SK-N-SH treated with all-trans-retinoic acid at 6 μM for 48 hours (cell line): ENCODE data around the gene TRIM17.

Experiments used
- ATAC-seq: fragments of 200-7000 bp; cut with Tn5 transposase; 3 replicates; pipeline ENCODE4 v1.9.1; 2020; ENCODE audit warnings: mild to moderate bottlenecking, moderate library complexity
- ARNTL ChIP-seq: fragments of 450-650 bp; formaldehyde crosslinking; IDR thresholded peaks from 2 replicates; pipeline ENCODE4 v1.5.0; 2020; ENCODE audit warnings: low read depth, mild to moderate bottlenecking, moderate library complexity, borderline replicate concordance
- BACH2 ChIP-seq: fragments of 250-450 bp; sonication (Bioruptor Pico); IDR thresholded peaks from 2 replicates; pipeline ENCODE4 v1.9.0; 2021; ENCODE audit warnings: mild to moderate bottlenecking, borderline replicate concordance
- CREB5 ChIP-seq: fragments of 250-450 bp; sonication (Bioruptor Pico); IDR thresholded peaks from 2 replicates; pipeline ENCODE4 v1.5.1; 2020; ENCODE audit warnings: low read depth, mild to moderate bottlenecking, moderate library complexity
- CSDC2 ChIP-seq: fragments of 250-450 bp; sonication (Bioruptor Pico); IDR thresholded peaks from 2 replicates; pipeline ENCODE4 v1.5.0; 2020; ENCODE audit warnings: mild to moderate bottlenecking, moderate library complexity
- CSRNP3 ChIP-seq: fragments of 250-450 bp; sonication (Bioruptor Pico); IDR thresholded peaks from 2 replicates; pipeline ENCODE4 v1.5.1; 2021; ENCODE audit warnings: mild to moderate bottlenecking, moderate library complexity
- ESRRG ChIP-seq: fragments of 250-450 bp; sonication (Bioruptor Pico); IDR thresholded peaks from 2 replicates; pipeline ENCODE4 v1.6.1; 2021; ENCODE audit warnings: mild to moderate bottlenecking
- GLIS3 ChIP-seq: fragments of 250-450 bp; sonication (Bioruptor Pico); IDR thresholded peaks from 2 replicates; pipeline ENCODE4 v1.5.0; 2020; ENCODE audit warnings: mild to moderate bottlenecking, moderate library complexity
- ISL1 ChIP-seq: fragments of 250-450 bp; sonication (Bioruptor Pico); IDR thresholded peaks from 2 replicates; pipeline ENCODE4 v2.1.2; 2022; ENCODE audit warnings: mild to moderate bottlenecking, moderate library complexity
- OSR1 ChIP-seq: fragments of 250-450 bp; sonication (Bioruptor Pico); IDR thresholded peaks from 2 replicates; pipeline ENCODE4 v1.8.0; 2022; ENCODE audit warnings: moderate library complexity, mild to moderate bottlenecking, inconsistent platforms
- POU6F1 ChIP-seq: fragments of 250-450 bp; sonication (Bioruptor Pico); IDR thresholded peaks from 2 replicates; pipeline ENCODE4 v1.8.0; 2021; ENCODE audit warnings: low read depth, mild to moderate bottlenecking, moderate library complexity, borderline replicate concordance
- PPARA ChIP-seq: fragments of 250-450 bp; sonication (Bioruptor Pico); IDR thresholded peaks from 2 replicates; pipeline ENCODE4 v1.5.0; 2020; ENCODE audit warnings: mild to moderate bottlenecking, borderline replicate concordance
- RARB ChIP-seq: fragments of 250-450 bp; sonication (Bioruptor Pico); IDR thresholded peaks from 2 replicates; pipeline ENCODE4 v1.8.0; 2021; ENCODE audit warnings: mild to moderate bottlenecking, moderate library complexity
- SNAI2 ChIP-seq: fragments of 250-450 bp; sonication (Bioruptor Pico); IDR thresholded peaks from 2 replicates; pipeline ENCODE4 v1.5.0; 2020; ENCODE audit warnings: mild to moderate bottlenecking, moderate library complexity
- TCF4 ChIP-seq: fragments of 250-450 bp; sonication (Bioruptor Pico); IDR thresholded peaks from 2 replicates; pipeline ENCODE4 v1.8.0; 2021; ENCODE audit warnings: mild to moderate bottlenecking, moderate library complexity, borderline replicate concordance
- TOX ChIP-seq: fragments of 250-450 bp; sonication (Bioruptor Pico); IDR thresholded peaks from 2 replicates; pipeline ENCODE4 v1.8.0; 2021; ENCODE audit warnings: mild to moderate bottlenecking, moderate library complexity, borderline replicate concordance
- ZC3H10 ChIP-seq: fragments of 250-450 bp; sonication (Bioruptor Pico); IDR thresholded peaks from 2 replicates; pipeline ENCODE4 v1.5.1; 2021; ENCODE audit warnings: mild to moderate bottlenecking, moderate library complexity
- ZFP3 ChIP-seq: fragments of 250-450 bp; sonication (Bioruptor Pico); IDR thresholded peaks from 2 replicates; pipeline ENCODE4 v1.5.0; 2020; ENCODE audit warnings: mild to moderate bottlenecking, moderate library complexity
- ZFP30 ChIP-seq: fragments of 450-650 bp; formaldehyde crosslinking; IDR thresholded peaks from 2 replicates; pipeline ENCODE4 v1.5.0; 2022; ENCODE audit warnings: mild to moderate bottlenecking, moderate library complexity
- ZNF565 ChIP-seq: fragments of 450-650 bp; formaldehyde crosslinking; conservative IDR thresholded peaks from 2 replicates; pipeline ENCODE4 v1.5.0; 2020; ENCODE audit warnings: low read depth, mild to moderate bottlenecking, moderate library complexity
- ZNF70 ChIP-seq: fragments of 450-650 bp; formaldehyde crosslinking; IDR thresholded peaks from 2 replicates; pipeline ENCODE4 v1.5.0; 2020; ENCODE audit warnings: mild to moderate bottlenecking, moderate library complexity
- ZNF8 ChIP-seq: fragments of 450-650 bp; formaldehyde crosslinking; IDR thresholded peaks from 2 replicates; pipeline ENCODE4 v1.5.0; 2020; ENCODE audit warnings: mild to moderate bottlenecking, moderate library complexity
- TF ChIP-seq, protein P1 (sequence below): fragments of 250-450 bp; sonication (Bioruptor Pico); IDR thresholded peaks from 2 replicates; pipeline ENCODE4 v1.5.0; 2020; ENCODE audit warnings: mild to moderate bottlenecking, moderate library complexity
- TF ChIP-seq, protein P2 (sequence below): fragments of 250-450 bp; sonication (Bioruptor Pico); IDR thresholded peaks from 2 replicates; pipeline ENCODE4 v1.8.0; 2020; ENCODE audit warnings: mild to moderate bottlenecking, moderate library complexity, borderline replicate concordance

Gene TRIM17

DNA sequence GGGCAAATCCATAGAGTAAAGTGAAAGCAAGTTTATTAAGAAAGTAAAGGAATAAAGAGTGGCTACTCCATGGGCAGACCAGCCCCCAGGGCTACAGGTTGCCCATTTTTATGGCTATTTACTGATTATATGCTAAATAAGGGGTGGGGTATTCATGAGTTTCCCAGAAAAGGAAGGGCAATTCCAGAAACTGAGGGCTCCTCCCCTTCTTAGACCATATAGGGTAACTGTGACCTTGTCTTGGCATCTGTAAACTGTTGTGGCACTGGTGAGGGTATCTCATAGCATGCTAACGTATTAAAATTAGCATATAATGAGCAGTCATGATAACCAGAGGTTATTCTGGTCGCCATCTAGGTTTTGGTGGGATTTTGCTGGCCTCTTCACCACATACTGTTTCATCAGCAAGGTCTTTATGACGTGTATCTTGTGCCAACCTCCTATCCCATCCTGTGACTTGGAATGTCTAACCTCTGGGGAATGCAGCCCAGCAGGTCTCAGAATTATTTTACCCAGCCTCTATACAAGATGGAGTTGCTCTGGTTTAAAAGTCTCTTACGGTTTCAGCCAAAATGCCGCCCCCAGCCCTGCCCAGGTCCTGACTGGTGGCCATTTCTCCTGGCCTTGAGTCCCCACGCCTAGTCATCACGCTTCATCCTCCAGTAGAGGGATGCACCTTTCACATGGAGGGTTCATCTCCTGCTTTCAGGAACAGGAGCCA lies 982 bp upstream of the TRIM17 start:
- TF ChIP-seq ZC3H10 (CRISPR knock-in tag), result no peak
- TF ChIP-seq, protein P1, sequence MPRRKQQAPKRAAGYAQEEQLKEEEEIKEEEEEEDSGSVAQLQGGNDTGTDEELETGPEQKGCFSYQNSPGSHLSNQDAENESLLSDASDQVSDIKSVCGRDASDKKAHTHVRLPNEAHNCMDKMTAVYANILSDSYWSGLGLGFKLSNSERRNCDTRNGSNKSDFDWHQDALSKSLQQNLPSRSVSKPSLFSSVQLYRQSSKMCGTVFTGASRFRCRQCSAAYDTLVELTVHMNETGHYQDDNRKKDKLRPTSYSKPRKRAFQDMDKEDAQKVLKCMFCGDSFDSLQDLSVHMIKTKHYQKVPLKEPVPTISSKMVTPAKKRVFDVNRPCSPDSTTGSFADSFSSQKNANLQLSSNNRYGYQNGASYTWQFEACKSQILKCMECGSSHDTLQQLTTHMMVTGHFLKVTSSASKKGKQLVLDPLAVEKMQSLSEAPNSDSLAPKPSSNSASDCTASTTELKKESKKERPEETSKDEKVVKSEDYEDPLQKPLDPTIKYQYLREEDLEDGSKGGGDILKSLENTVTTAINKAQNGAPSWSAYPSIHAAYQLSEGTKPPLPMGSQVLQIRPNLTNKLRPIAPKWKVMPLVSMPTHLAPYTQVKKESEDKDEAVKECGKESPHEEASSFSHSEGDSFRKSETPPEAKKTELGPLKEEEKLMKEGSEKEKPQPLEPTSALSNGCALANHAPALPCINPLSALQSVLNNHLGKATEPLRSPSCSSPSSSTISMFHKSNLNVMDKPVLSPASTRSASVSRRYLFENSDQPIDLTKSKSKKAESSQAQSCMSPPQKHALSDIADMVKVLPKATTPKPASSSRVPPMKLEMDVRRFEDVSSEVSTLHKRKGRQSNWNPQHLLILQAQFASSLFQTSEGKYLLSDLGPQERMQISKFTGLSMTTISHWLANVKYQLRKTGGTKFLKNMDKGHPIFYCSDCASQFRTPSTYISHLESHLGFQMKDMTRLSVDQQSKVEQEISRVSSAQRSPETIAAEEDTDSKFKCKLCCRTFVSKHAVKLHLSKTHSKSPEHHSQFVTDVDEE (CRISPR knock-in tag), result no peak
- TF ChIP-seq ZFP3 (CRISPR knock-in tag), result peak; percentile 71; the same call in 1 of the 2 replicates
- TF ChIP-seq OSR1 (CRISPR knock-in tag), result 0 out of 2 replicates have a peak, but pooled peaks have one; percentile 81
- TF ChIP-seq RARB (CRISPR knock-in tag), result no peak
- TF ChIP-seq ARNTL, result no peak
- TF ChIP-seq, protein P2, sequence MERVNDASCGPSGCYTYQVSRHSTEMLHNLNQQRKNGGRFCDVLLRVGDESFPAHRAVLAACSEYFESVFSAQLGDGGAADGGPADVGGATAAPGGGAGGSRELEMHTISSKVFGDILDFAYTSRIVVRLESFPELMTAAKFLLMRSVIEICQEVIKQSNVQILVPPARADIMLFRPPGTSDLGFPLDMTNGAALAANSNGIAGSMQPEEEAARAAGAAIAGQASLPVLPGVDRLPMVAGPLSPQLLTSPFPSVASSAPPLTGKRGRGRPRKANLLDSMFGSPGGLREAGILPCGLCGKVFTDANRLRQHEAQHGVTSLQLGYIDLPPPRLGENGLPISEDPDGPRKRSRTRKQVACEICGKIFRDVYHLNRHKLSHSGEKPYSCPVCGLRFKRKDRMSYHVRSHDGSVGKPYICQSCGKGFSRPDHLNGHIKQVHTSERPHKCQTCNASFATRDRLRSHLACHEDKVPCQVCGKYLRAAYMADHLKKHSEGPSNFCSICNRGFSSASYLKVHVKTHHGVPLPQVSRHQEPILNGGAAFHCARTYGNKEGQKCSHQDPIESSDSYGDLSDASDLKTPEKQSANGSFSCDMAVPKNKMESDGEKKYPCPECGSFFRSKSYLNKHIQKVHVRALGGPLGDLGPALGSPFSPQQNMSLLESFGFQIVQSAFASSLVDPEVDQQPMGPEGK (CRISPR knock-in tag), result no peak
- peak; percentile 50; the same call in 1 of the 2 replicates for TF ChIP-seq SNAI2 (CRISPR knock-in tag)
- no peak for TF ChIP-seq CREB5
- TF ChIP-seq PPARA (CRISPR knock-in tag), result no peak
- no peak for TF ChIP-seq ZNF70 (CRISPR knock-in tag)
- TF ChIP-seq ISL1 (CRISPR knock-in tag), result no peak
- no peak for TF ChIP-seq ESRRG (CRISPR knock-in tag)
- no peak for TF ChIP-seq TOX
- TF ChIP-seq ZNF8 (CRISPR knock-in tag), result no peak
- TF ChIP-seq ZNF565 (CRISPR knock-in tag), result no peak
- TF ChIP-seq TCF4 (CRISPR knock-in tag), result no peak
- peak; percentile 75; the same call in 1 of the 2 replicates for TF ChIP-seq CSDC2 (CRISPR knock-in tag)
- no peak for TF ChIP-seq CSRNP3 (CRISPR knock-in tag)
- no peak for TF ChIP-seq GLIS3 (CRISPR knock-in tag)
- TF ChIP-seq POU6F1 (CRISPR knock-in tag), result no peak
- no peak for TF ChIP-seq BACH2 (CRISPR knock-in tag)
- no peak for TF ChIP-seq ZFP30 (CRISPR knock-in tag)
- no peak for ATAC-seq

DNA sequence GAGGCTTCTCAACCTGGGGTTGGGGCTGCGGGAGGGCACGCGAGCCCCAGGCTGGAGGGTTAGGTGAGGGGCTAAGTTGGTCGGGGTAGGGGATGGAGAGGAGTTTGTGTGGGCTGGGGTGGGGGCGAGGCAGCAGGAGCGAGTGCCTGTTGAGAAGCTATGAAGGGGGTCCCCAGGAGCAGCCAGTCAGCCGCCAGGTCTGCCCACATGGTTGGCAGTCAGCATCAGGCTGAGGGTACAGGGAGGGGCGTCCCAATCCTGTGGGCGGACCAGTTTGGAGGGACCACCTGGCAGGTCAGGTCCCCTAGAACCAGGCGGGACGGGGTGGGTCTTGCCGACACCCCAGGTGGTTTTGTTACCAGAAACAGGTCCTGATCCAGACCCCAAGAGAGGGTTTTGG lies 400 bp upstream of the TRIM17 start:
- TF ChIP-seq, protein P1 (CRISPR knock-in tag), result no peak
- TF ChIP-seq CSDC2 (CRISPR knock-in tag), result no peak
- TF ChIP-seq ZNF8 (CRISPR knock-in tag), result no peak
- TF ChIP-seq SNAI2 (CRISPR knock-in tag), result no peak
- TF ChIP-seq, all 23 proteins: peak for 0
- no peak for ATAC-seq
